Astrocyte (in vitro differentiated cells and primary cell): ENCODE data around the gene FBLN1. TPM values are rescaled to one million over a fixed set of nuclear protein-coding genes. Genes with fewer than 3 reads are reported as not detected.
"Not testable (repeated sequence)": the region's sequence is repeated elsewhere in the genome, so short reads cannot be mapped to it uniquely, and the experiment has no call there.

ENCODE experiments used
- DNase-seq: peaks from one replicate; pipeline ENCODE4 v3.0.0-alpha.2; 2010; ENCODE audit warnings: low read depth
- FAIRE-seq: peaks from 2 replicates; lab custom pipeline; 2011; peaks lifted over from hg19 to GRCh38; lab: Jason Lieb, UNC
- H2AFZ ChIP-seq: 2 replicates; pipeline ENCODE4 v1.6.0; 2012; ENCODE audit warnings: low read depth, low read length, inconsistent platforms
- H3K27ac ChIP-seq: 2 replicates; pipeline ENCODE4 v1.5.1; 2011; ENCODE audit warnings: low read depth, low read length, inconsistent platforms
- H3K27me3 ChIP-seq: 2 replicates; pipeline ENCODE4 v1.6.0; 2011; ENCODE audit warnings: low read length, inconsistent platforms; ENCODE audit not compliant: insufficient read depth
- H3K36me3 ChIP-seq: 2 replicates; pipeline ENCODE4 v1.5.1; 2011; ENCODE audit warnings: low read length, inconsistent platforms; ENCODE audit not compliant: insufficient read depth
- H3K4me1 ChIP-seq: 2 replicates; pipeline ENCODE4 v1.5.1; 2011; ENCODE audit warnings: low read length, inconsistent platforms; ENCODE audit not compliant: insufficient read depth
- H3K4me2 ChIP-seq: 2 replicates; pipeline ENCODE4 v1.6.0; 2012; ENCODE audit warnings: low read length, inconsistent platforms
- H3K4me3 ChIP-seq: 2 replicates; pipeline ENCODE4 v1.5.1; 2011; ENCODE audit warnings: low read depth, mild to moderate bottlenecking, low read length, inconsistent platforms; ENCODE audit not compliant: insufficient read depth
- H3K79me2 ChIP-seq: 2 replicates; pipeline ENCODE4 v1.6.0; 2012; ENCODE audit warnings: mild to moderate bottlenecking, low read length, inconsistent platforms; ENCODE audit not compliant: insufficient read depth
- H3K9ac ChIP-seq: 2 replicates; pipeline ENCODE4 v1.6.0; 2012; ENCODE audit warnings: mild to moderate bottlenecking, low read length, inconsistent platforms
- H3K9me3 ChIP-seq: 2 replicates; pipeline ENCODE4 v1.5.1; 2012; ENCODE audit warnings: low read depth, mild to moderate bottlenecking, low read length, inconsistent platforms; ENCODE audit not compliant: insufficient read depth
- H4K20me1 ChIP-seq: 2 replicates; pipeline ENCODE4 v1.6.0; 2012; ENCODE audit warnings: low read length, inconsistent platforms; ENCODE audit not compliant: insufficient read depth
- H3K27ac Mint-ChIP-seq: one replicate; pipeline ENCODE4 v1.8.0; 2021; ENCODE audit warnings: mild to moderate bottlenecking, mixed read lengths; ENCODE audit not compliant: unreplicated experiment
- H3K27me3 Mint-ChIP-seq: one replicate; pipeline ENCODE4 v1.8.0; 2021; ENCODE audit warnings: low read depth, mixed read lengths; ENCODE audit not compliant: unreplicated experiment
- H3K36me3 Mint-ChIP-seq: one replicate; pipeline ENCODE4 v1.8.0; 2021; ENCODE audit warnings: low read depth, mixed read lengths; ENCODE audit not compliant: unreplicated experiment
- H3K4me1 Mint-ChIP-seq: one replicate; pipeline ENCODE4 v1.8.0; 2021; ENCODE audit warnings: low read depth, mixed read lengths; ENCODE audit not compliant: unreplicated experiment
- H3K4me3 Mint-ChIP-seq: one replicate; pipeline ENCODE4 v1.8.0; 2021; ENCODE audit warnings: mild to moderate bottlenecking, moderate library complexity, mixed read lengths; ENCODE audit not compliant: unreplicated experiment
- H3K9me3 Mint-ChIP-seq: one replicate; pipeline ENCODE4 v1.8.0; 2021; ENCODE audit warnings: mild to moderate bottlenecking, mixed read lengths; ENCODE audit not compliant: unreplicated experiment
- EZH2 ChIP-seq: IDR thresholded peaks from 2 replicates; pipeline ENCODE4 v1.6.1; 2012; ENCODE audit warnings: mild to moderate bottlenecking, low read length, inconsistent platforms; ENCODE audit not compliant: insufficient read depth
- total RNA-seq: library from RNA; stranded (reverse); gene quantifications from 2 replicates; pipeline ENCODE4 v1.2.1, GENCODE V29; 2021
- TF ChIP-seq, protein P1 (sequence below): IDR thresholded peaks from 2 replicates; pipeline ENCODE4 v1.5.1; 2011; ENCODE audit warnings: low read depth, mild to moderate bottlenecking, inconsistent platforms, low read length, moderate library complexity; ENCODE audit not compliant: insufficient read depth

FBLN1 gene
- total RNA-seq, 1 donor from 2014 or later: 69.2 TPM

DNA sequence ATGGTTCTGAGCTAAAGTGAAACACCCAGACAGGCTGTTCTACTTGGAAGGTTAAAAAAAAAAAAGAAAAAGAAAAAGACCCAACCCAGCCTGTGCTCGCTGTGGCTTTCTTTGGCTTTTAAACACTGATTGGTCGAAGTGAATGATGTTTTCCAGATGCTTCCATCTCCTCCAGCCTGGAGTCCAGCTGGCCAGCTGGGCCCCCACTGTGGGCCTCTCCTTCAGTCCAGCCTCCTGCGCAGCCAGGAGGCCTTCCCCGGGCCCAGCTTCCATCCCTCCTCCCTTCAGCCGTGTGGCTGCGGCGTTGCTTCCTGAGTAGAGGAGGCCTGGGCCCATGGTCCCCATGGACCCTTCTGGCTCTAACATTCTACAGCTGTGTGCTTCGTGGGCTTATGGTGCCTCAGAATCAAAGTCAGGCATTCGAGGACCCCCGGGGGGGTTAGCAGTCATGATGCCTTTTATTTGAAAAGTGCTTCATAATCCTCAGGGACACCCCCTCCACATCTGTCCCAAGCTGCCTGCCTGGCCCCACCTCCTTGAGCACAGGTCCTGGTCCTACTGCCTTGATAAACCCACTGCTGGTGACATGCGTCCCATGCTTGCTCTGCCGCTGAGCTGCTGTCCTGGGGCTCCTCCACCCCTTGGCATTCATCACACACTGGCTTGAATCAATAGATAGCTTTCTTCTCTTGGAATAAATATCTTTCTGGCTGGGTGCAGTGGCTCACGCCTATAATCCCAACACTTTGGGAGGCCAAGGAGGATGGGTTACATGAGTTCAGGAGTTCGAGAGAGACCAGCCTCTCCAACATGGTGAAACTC, 42.2 kb upstream of the FBLN1 start:
- no peaks in the 10 kb centered on the region for H3K36me3 Mint-ChIP-seq
- H3K9ac ChIP-seq: no peak overlapping the region
- H3K4me1 ChIP-seq: no peaks in the 10 kb centered on the region
- H3K4me1 Mint-ChIP-seq: no peaks in the 10 kb centered on the region
- H3K4me3 Mint-ChIP-seq: no peak overlapping the region
- peaks cover 23% of the 10 kb centered on the region for H3K27me3 Mint-ChIP-seq
- H4K20me1 ChIP-seq: no peaks in the 10 kb centered on the region
- DNase-seq: no peak
- no peak for FAIRE-seq
- no peaks in the 10 kb centered on the region for H3K27me3 ChIP-seq
- H3K9me3 Mint-ChIP-seq: peaks cover 5% of the 10 kb centered on the region
- no peak overlapping the region for H3K4me2 ChIP-seq
- H3K36me3 ChIP-seq: no peaks in the 10 kb centered on the region
- H3K79me2 ChIP-seq: no peaks in the 10 kb centered on the region
- no peak overlapping the region for H3K27ac Mint-ChIP-seq
- no peak overlapping the region for H3K27ac ChIP-seq
- H3K4me3 ChIP-seq: no peak overlapping the region
- H2AFZ ChIP-seq: no peak overlapping the region
- no peaks in the 10 kb centered on the region for H3K9me3 ChIP-seq
- TF ChIP-seq, protein P1, sequence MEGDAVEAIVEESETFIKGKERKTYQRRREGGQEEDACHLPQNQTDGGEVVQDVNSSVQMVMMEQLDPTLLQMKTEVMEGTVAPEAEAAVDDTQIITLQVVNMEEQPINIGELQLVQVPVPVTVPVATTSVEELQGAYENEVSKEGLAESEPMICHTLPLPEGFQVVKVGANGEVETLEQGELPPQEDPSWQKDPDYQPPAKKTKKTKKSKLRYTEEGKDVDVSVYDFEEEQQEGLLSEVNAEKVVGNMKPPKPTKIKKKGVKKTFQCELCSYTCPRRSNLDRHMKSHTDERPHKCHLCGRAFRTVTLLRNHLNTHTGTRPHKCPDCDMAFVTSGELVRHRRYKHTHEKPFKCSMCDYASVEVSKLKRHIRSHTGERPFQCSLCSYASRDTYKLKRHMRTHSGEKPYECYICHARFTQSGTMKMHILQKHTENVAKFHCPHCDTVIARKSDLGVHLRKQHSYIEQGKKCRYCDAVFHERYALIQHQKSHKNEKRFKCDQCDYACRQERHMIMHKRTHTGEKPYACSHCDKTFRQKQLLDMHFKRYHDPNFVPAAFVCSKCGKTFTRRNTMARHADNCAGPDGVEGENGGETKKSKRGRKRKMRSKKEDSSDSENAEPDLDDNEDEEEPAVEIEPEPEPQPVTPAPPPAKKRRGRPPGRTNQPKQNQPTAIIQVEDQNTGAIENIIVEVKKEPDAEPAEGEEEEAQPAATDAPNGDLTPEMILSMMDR: no peak
- TF ChIP-seq EZH2: no peak

DNA sequence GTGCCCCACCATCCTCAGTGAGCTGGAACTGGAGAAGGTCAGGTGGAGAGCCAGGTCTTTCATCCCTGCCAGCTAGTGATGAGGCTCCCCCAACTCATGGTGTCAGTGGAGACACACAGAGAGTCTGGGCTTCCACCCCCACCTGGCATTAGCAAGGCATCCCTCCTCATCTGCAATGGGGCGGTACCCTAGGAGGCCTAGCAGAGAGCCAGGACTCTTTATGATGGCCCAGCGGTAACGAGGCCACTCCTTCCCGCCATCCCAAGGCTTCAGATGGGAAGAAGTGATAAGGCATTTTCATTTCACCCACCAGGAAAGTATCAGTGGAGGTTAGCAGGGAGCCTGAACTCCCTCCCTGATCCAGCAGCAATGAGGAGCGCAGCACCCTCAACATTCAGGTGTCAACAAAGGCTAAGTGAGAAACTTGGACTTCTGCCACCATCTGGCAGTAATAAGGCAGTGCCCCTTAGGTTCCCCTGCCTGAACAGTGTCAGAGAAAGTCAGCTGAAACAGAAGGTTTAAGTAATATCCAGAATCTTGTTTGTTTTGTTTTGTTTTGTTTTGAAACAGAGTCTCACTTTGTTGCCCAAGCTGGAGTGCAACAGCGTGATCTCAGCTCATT, 40.5 kb upstream of the FBLN1 start:
- Histone ChIP-seq H3K36me3 (no peaks in the 10 kb centered on the region), H3K4me1 (no peaks in the 10 kb centered on the region), H4K20me1 (no peaks in the 10 kb centered on the region), H3K4me3 (no peak overlapping the region), H3K27ac (no peak overlapping the region), H3K4me2 (no peak overlapping the region), H3K9me3 (no peaks in the 10 kb centered on the region), H3K9ac (no peak overlapping the region), H3K79me2 (no peaks in the 10 kb centered on the region), H2AFZ (no peak overlapping the region), H3K27me3 (no peaks in the 10 kb centered on the region)
- TF ChIP-seq, protein P1: no peak
- TF ChIP-seq EZH2: no peak
- no peaks in the 10 kb centered on the region for H3K4me1 Mint-ChIP-seq
- no peak overlapping the region for H3K4me3 Mint-ChIP-seq
- H3K27me3 Mint-ChIP-seq: peaks cover 15% of the 10 kb centered on the region
- H3K27ac Mint-ChIP-seq: no peak overlapping the region
- no peaks in the 10 kb centered on the region for H3K36me3 Mint-ChIP-seq
- DNase-seq: no peak
- no peak for FAIRE-seq
- peaks cover under 1% of the 10 kb centered on the region for H3K9me3 Mint-ChIP-seq

- not testable (repeated sequence) for H3K9ac ChIP-seq, H3K79me2 ChIP-seq, H3K27ac ChIP-seq, H3K9me3 ChIP-seq, H4K20me1 ChIP-seq, H3K4me1 ChIP-seq, H3K36me3 Mint-ChIP-seq, H3K27me3 Mint-ChIP-seq, H3K4me3 ChIP-seq, H3K36me3 ChIP-seq, H3K27ac Mint-ChIP-seq, H3K9me3 Mint-ChIP-seq, H3K27me3 ChIP-seq, H3K4me3 Mint-ChIP-seq, H3K4me1 Mint-ChIP-seq, FAIRE-seq, DNase-seq, H3K4me2 ChIP-seq, H2AFZ ChIP-seq
These were observed 39.0 kb upstream of the FBLN1 start for GRCh38 chr22:45463691-45464090.
